ENCODE results near the gene PODXL.

GRCh38 chr7:131563918-131564317, 7.5 kb upstream of the PODXL start:
- TF ChIP-seq CTCF (IDR thresholded peaks at IDR 0.05) (no peak), POLR2A (IDR thresholded peaks at IDR 0.05) (no peak)
